Loucy (cell line): ENCODE measurements around the gene BRINP2.

Experiments used
- H2AFZ ChIP-seq: fragments of 200-600 bp; sonication (generic); 2 replicates; pipeline ENCODE4 v1.6.0; 2016; ENCODE audit warnings: antibody characterized with exemption, mild to moderate bottlenecking, low read length, moderate library complexity
- H3F3A ChIP-seq: fragments of 200-600 bp; 2 replicates; pipeline ENCODE4 v1.6.0; 2016; ENCODE audit warnings: antibody characterized with exemption, low read depth, mild to moderate bottlenecking
- H3K27me3 ChIP-seq: fragments of 200-600 bp; sonication (generic); 2 replicates; pipeline ENCODE4 v1.6.1; 2014; ENCODE audit warnings: low read length, mild to moderate bottlenecking; ENCODE audit not compliant: insufficient read depth, poor library complexity, severe bottlenecking
- H3K36me3 ChIP-seq: fragments of 200-600 bp; sonication (generic); 2 replicates; pipeline ENCODE4 v1.6.1; 2016; ENCODE audit warnings: low read length; ENCODE audit not compliant: insufficient read depth
- H3K4me1 ChIP-seq: fragments of 200-600 bp; sonication (generic); 2 replicates; pipeline ENCODE4 v1.5.1; 2014; ENCODE audit warnings: low read length, mild to moderate bottlenecking; ENCODE audit not compliant: insufficient read depth, poor library complexity, severe bottlenecking
- H3K4me2 ChIP-seq: fragments of 200-600 bp; sonication (generic); 2 replicates; pipeline ENCODE4 v1.6.0; 2014; ENCODE audit warnings: antibody characterized with exemption, low read length, low read depth, mild to moderate bottlenecking; ENCODE audit not compliant: poor library complexity, severe bottlenecking
- H3K4me3 ChIP-seq: fragments of 200-600 bp; sonication (generic); 2 replicates; pipeline ENCODE4 v1.5.1; 2014; ENCODE audit warnings: low read length, mild to moderate bottlenecking, mixed read lengths; ENCODE audit not compliant: poor library complexity, severe bottlenecking
- H3K79me2 ChIP-seq: fragments of 200-600 bp; sonication (generic); 2 replicates; pipeline ENCODE4 v1.6.1; 2014; ENCODE audit warnings: low read length; ENCODE audit not compliant: insufficient read depth
- H3K9ac ChIP-seq: fragments of 200-600 bp; sonication (generic); 2 replicates; pipeline ENCODE4 v1.6.0; 2014; ENCODE audit warnings: mild to moderate bottlenecking, low read depth, low read length, moderate library complexity; ENCODE audit not compliant: poor library complexity, severe bottlenecking
- H3K9me2 ChIP-seq: fragments of 200-600 bp; sonication (generic); replicated peaks from 2 replicates; pipeline ENCODE4 v1.6.1; 2016; ENCODE audit warnings: low read depth, low read length, mixed read lengths
- H3K9me3 ChIP-seq: fragments of 200-600 bp; sonication (generic); 2 replicates; pipeline ENCODE4 v1.6.1; 2014; ENCODE audit warnings: mild to moderate bottlenecking, antibody characterized with exemption, low read length, low read depth; ENCODE audit not compliant: insufficient read depth
- H4K20me1 ChIP-seq: fragments of 200-600 bp; sonication (generic); 2 replicates; pipeline ENCODE4 v1.6.0; 2014; ENCODE audit warnings: antibody characterized with exemption, low read length, mild to moderate bottlenecking; ENCODE audit not compliant: insufficient read depth, poor library complexity, severe bottlenecking
- EZH2phosphoT487 ChIP-seq: fragments of 200-600 bp; IDR thresholded peaks from 2 replicates; pipeline ENCODE4 v1.6.1; 2018; ENCODE audit warnings: antibody characterized with exemption, mild to moderate bottlenecking, moderate library complexity, borderline replicate concordance
- TF ChIP-seq, protein P1 (sequence below): fragments of 200-600 bp; sonication (generic); conservative IDR thresholded peaks from 2 replicates; pipeline ENCODE4 v1.5.1; 2014; ENCODE audit warnings: mild to moderate bottlenecking, antibody characterized with exemption, low read length

The BRINP2 gene

GRCh38 chr1:177135250-177135649 is 35.5 kb upstream of the BRINP2 start:
- no peak overlapping the region for H2AFZ ChIP-seq
- peak overlapping the region; percentile 38 for H3K4me2 ChIP-seq
- H4K20me1 ChIP-seq: no peaks in the 10 kb centered on the region
- no peak overlapping the region for H3K4me3 ChIP-seq
- H3K36me3 ChIP-seq: no peaks in the 10 kb centered on the region
- H3K27me3 ChIP-seq: no peaks in the 10 kb centered on the region
- no peak overlapping the region for H3K9ac ChIP-seq
- TF ChIP-seq, protein P1, sequence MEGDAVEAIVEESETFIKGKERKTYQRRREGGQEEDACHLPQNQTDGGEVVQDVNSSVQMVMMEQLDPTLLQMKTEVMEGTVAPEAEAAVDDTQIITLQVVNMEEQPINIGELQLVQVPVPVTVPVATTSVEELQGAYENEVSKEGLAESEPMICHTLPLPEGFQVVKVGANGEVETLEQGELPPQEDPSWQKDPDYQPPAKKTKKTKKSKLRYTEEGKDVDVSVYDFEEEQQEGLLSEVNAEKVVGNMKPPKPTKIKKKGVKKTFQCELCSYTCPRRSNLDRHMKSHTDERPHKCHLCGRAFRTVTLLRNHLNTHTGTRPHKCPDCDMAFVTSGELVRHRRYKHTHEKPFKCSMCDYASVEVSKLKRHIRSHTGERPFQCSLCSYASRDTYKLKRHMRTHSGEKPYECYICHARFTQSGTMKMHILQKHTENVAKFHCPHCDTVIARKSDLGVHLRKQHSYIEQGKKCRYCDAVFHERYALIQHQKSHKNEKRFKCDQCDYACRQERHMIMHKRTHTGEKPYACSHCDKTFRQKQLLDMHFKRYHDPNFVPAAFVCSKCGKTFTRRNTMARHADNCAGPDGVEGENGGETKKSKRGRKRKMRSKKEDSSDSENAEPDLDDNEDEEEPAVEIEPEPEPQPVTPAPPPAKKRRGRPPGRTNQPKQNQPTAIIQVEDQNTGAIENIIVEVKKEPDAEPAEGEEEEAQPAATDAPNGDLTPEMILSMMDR: no peak
- TF ChIP-seq EZH2phosphoT487: no peak
- H3F3A ChIP-seq: no peaks in the 10 kb centered on the region
- H3K9me2 ChIP-seq: no peaks in the 10 kb centered on the region
- H3K79me2 ChIP-seq: no peaks in the 10 kb centered on the region
- H3K4me1 ChIP-seq: peaks cover 19% of the 10 kb centered on the region
- H3K9me3 ChIP-seq: no peaks in the 10 kb centered on the region

GRCh38 chr1:177137814-177138213 is 32.9 kb upstream of the BRINP2 start:
- Histone ChIP-seq H3K9me3 (no peaks in the 10 kb centered on the region), H3K4me1 (peaks cover 22% of the 10 kb centered on the region), H3K4me2 (no peak overlapping the region), H3K4me3 (no peak overlapping the region), H3F3A (no peaks in the 10 kb centered on the region), H3K36me3 (no peaks in the 10 kb centered on the region), H3K27me3 (no peaks in the 10 kb centered on the region), H2AFZ (no peak overlapping the region), H3K79me2 (no peaks in the 10 kb centered on the region), H4K20me1 (no peaks in the 10 kb centered on the region), H3K9me2 (no peaks in the 10 kb centered on the region), H3K9ac (no peak overlapping the region)
- no peak for TF ChIP-seq EZH2phosphoT487
- TF ChIP-seq, protein P1: peak; percentile 42

GRCh38 chr1:177138347-177138746 is 32.4 kb upstream of the BRINP2 start:
- no peak overlapping the region for H3K4me3 ChIP-seq
- peaks cover 22% of the 10 kb centered on the region for H3K4me1 ChIP-seq
- no peaks in the 10 kb centered on the region for H4K20me1 ChIP-seq
- TF ChIP-seq EZH2phosphoT487: no peak
- TF ChIP-seq, protein P1: no peak
- H3K9me2 ChIP-seq: no peaks in the 10 kb centered on the region
- H3K79me2 ChIP-seq: no peaks in the 10 kb centered on the region
- no peak overlapping the region for H3K9ac ChIP-seq
- H3K9me3 ChIP-seq: no peaks in the 10 kb centered on the region
- H3K27me3 ChIP-seq: no peaks in the 10 kb centered on the region
- no peak overlapping the region for H2AFZ ChIP-seq
- no peaks in the 10 kb centered on the region for H3K36me3 ChIP-seq
- no peaks in the 10 kb centered on the region for H3F3A ChIP-seq
- no peak overlapping the region for H3K4me2 ChIP-seq
